VCaP (cell line): Measurements from ENCODE around the gene CEP72.

ENCODE experiments used
- H3K27ac ChIP-seq: fragments of 450-650 bp; 2 replicates; pipeline ENCODE4 v1.5.1; 2017
- CTCF ChIP-seq: fragments of 450-650 bp; conservative IDR thresholded peaks from 2 replicates; pipeline ENCODE4 v1.5.1; 2017; ENCODE audit warnings: mild to moderate bottlenecking, moderate library complexity

Gene CEP72

GRCh38 chr5:585962-586628 lies 26.0 kb upstream of the CEP72 start:
- TF ChIP-seq CTCF, result no peak
- H3K27ac ChIP-seq, result no peak overlapping the region

DNA sequence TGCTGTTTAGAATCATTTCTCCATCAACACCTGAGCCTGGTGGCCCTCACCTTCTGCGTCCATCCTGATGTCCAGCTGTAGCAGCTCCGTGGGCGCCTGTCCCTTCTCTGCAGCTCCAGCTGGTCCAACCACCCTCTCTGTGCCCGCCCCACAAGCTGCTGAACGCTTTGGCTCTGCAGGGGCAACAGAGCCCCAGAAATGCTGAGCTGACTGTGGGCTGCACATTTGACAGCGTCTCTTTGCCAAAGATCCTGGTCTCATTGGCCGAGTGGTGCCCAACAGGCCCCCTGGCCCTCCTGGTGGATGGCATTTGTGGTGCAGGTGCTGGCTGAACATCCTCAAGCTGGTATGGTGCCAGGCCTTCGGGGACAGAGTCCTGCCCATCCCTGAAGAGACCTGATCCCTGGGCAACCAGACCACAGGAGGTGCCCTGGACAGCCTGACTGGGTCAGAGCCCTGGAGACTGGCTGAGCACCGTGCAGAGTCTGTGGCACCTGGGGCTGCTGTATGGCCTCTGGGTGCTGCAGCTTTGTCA lies 25.3 kb upstream of the CEP72 start:
- H3K27ac ChIP-seq, result no peak overlapping the region
- no peak for TF ChIP-seq CTCF

DNA sequence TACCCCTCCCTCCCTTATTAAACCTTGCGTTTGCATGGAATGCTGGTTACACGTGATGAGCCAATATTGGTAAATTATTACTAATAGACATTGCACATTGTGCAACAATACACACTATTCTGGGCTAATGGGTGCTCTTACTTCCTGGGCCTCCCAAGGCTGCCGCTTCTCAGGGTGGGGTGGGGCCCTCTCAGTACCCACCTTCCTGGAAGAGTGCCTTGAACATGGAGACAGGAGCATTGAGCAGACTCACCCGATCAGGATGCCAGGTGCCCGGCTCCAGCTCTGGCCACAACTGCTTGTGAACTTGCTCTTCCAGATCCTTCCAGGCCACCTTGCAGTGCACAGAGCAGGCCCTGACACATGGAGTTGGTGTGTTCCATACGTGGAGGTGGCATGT lies 24.7 kb upstream of the CEP72 start:
- H3K27ac ChIP-seq, result no peak overlapping the region
- TF ChIP-seq CTCF, result no peak

GRCh38 chr5:588406-588995 lies 23.6 kb upstream of the CEP72 start:
- TF ChIP-seq CTCF, result no peak

DNA sequence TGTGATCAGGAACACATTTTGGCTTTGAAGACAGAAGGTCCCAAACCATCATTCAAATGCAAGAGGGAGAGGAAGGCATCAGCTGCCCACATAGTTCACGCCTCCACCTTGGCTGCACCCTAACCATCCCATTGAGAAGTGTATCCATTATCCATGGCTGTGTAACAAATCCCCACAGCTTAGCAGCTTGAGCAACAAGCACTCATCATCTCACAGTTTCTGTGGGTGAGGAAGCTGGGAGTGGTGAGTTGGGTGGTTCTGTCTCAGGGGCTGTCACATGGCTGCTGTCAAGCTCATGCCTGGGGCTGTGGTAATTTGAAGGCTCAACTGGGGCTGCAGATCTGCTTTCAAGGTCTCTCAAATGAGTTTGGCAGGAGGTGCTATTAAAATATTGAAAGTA lies 23.0 kb upstream of the CEP72 start:
- no peak for TF ChIP-seq CTCF
- no peak overlapping the region for H3K27ac ChIP-seq

More at GRCh38 chr5:588406-588995, 23.6 kb upstream of the CEP72 start:
- H3K27ac ChIP-seq, result no peak overlapping the region

- H3K27ac ChIP-seq, result no peak overlapping the region
- no peak for TF ChIP-seq CTCF
Measured at GRCh38 chr5:589588-589987, 22.6 kb upstream of the CEP72 start.

DNA sequence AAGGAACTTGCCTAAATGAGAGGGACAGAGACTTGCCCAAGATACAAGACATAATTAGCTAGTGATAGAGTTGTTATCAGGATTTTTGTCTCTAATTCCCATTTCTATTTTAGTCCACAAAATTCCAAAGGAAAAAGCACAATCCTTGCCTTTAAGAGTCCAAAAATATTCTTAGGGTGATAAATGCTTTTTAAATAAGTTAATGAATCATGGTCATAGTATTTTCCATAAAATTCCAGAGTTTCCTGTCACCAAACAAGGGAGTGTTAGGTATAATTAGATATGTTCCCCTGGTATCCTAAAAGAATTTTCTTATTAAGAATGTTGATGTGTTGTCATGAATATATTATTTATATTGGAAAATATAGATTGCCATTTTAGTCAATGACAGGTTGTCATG lies 21.8 kb upstream of the CEP72 start:
- H3K27ac ChIP-seq, result no peak overlapping the region
- no peak for TF ChIP-seq CTCF
